Skeletal muscle satellite cell (primary cell): ENCODE results near the gene TMEM267.
"Not testable (repeated sequence)": the region's sequence is repeated elsewhere in the genome, so short reads cannot be mapped to it uniquely, and the experiment has no call there.

ENCODE experiments used
- H3K27me3 ChIP-seq: 2 replicates; pipeline ENCODE4 v1.7.0; 2013; ENCODE audit warnings: low read length; ENCODE audit not compliant: control insufficient read depth, insufficient read depth
- H3K36me3 ChIP-seq: 2 replicates; pipeline ENCODE4 v1.7.0; 2013; ENCODE audit warnings: mild to moderate bottlenecking, control low read depth, low read length; ENCODE audit not compliant: insufficient read depth
- H3K4me1 ChIP-seq: 2 replicates; pipeline ENCODE4 v1.7.0; 2013; ENCODE audit warnings: low read length; ENCODE audit not compliant: control insufficient read depth, insufficient read depth
- H3K4me2 ChIP-seq: 2 replicates; pipeline ENCODE4 v1.7.0; 2013; ENCODE audit warnings: mild to moderate bottlenecking, low read length
- H3K4me3 ChIP-seq: 2 replicates; pipeline ENCODE4 v1.7.0; 2013; ENCODE audit warnings: low read length
- H3K9ac ChIP-seq: 2 replicates; pipeline ENCODE4 v1.7.0; 2013; ENCODE audit warnings: mild to moderate bottlenecking, low read depth, low read length, moderate library complexity
- H3K9me3 ChIP-seq: replicated peaks from 2 replicates; pipeline ENCODE4 v1.7.0; 2013; ENCODE audit warnings: mild to moderate bottlenecking, control low read depth, low read length

TMEM267 gene

GRCh38 chr5:43418561-43418960, 65.1 kb downstream of the TMEM267 start:
- Histone ChIP-seq H3K9me3 (no peaks in the 10 kb centered on the region), H3K4me1 (no peaks in the 10 kb centered on the region), H3K4me3 (no peak overlapping the region)

GRCh38 chr5:43416803-43417394, 66.8 kb downstream of the TMEM267 start:
- Histone ChIP-seq H3K9ac (no peak overlapping the region), H3K9me3 (no peaks in the 10 kb centered on the region), H3K36me3 (no peaks in the 10 kb centered on the region), H3K4me1 (no peaks in the 10 kb centered on the region), H3K4me3 (no peak overlapping the region), H3K4me2 (no peak overlapping the region), H3K27me3 (peaks cover 2% of the 10 kb centered on the region)

More at GRCh38 chr5:43418561-43418960, 65.1 kb downstream of the TMEM267 start:
- Histone ChIP-seq H3K27me3 (peaks cover 2% of the 10 kb centered on the region), H3K9ac (no peak overlapping the region), H3K36me3 (no peaks in the 10 kb centered on the region), H3K4me2 (no peak overlapping the region)

DNA sequence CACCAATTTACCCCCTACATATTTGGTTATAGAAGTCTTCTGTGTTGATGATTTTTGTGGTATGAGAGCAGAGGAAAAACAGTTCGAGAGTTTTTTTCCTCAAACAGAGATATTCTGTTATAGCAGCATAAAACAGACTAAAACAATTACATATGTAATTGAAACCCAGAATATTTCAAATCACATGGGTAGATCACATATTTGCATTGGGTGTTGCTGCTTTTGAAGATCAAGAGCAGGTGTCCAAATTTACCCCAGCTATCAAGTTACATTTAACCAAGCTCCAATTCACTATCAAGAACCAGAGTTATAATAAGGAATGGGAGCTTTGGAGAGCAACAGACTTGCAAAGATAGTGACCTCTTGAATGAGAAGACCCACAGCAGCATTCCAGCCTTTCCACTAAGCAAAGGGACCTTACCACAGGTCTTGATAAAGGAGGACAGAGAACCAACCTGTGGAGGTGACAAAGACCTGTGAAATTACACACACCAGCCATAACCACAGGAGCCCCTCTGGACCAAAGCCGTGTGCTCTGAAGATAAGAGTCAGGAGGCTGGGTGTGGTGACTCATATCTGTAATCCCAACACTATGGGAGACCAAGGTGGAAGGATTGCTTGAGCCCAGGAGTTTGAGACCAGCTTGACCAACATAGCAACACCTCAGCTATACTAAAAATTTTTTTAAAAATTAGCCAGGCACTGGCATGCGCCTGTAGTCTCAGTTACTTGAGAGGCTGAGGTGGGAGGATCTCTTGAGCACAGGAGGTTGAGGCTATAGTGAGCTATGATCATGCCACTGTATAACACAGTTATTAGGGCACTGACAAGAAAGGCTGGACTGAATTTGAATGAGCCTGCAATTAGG, 67.5 kb downstream of the TMEM267 start:
- Histone ChIP-seq H3K9me3 (no peaks in the 10 kb centered on the region), H3K36me3 (no peaks in the 10 kb centered on the region), H3K4me2 (no peak overlapping the region), H3K27me3 (peaks cover 2% of the 10 kb centered on the region), H3K4me1 (no peaks in the 10 kb centered on the region), H3K4me3 (no peak overlapping the region), H3K9ac (no peak overlapping the region)

DNA sequence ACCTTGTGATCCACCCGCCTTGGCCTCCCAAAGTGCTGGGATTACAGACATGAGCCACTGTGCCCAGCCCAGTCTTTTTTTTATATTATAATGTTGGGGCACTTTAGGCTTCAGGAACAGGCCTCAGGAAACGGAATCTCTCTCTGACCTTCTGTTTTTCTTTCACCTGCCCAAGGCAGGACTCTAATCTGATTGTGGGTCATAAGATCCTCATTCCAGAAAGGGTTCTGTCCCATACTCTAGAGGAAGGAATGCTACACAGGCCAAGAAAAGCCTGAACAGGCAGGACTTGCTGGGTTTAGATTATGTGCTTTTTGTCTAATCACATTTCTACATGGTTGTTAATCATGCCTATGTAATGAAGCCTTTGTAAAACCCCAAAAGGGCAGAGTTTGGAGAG, 69.7 kb downstream of the TMEM267 start:
- Histone ChIP-seq H3K36me3 (no peaks in the 10 kb centered on the region), H3K4me3 (no peak overlapping the region), H3K4me2 (no peak overlapping the region), H3K9ac (no peak overlapping the region), H3K9me3 (no peaks in the 10 kb centered on the region), H3K27me3 (peaks cover 1% of the 10 kb centered on the region), H3K4me1 (no peaks in the 10 kb centered on the region)

- H3K4me1 ChIP-seq, result no peaks in the 10 kb centered on the region
- H3K9me3 ChIP-seq, result no peaks in the 10 kb centered on the region
- H3K9ac ChIP-seq, result no peak overlapping the region
- H3K36me3 ChIP-seq, result no peaks in the 10 kb centered on the region
- no peak overlapping the region for H3K4me3 ChIP-seq
- H3K27me3 ChIP-seq, result no peaks in the 10 kb centered on the region
- H3K4me2 ChIP-seq, result no peak overlapping the region
Measured at GRCh38 chr5:43412644-43413043, 71.0 kb downstream of the TMEM267 start.

DNA sequence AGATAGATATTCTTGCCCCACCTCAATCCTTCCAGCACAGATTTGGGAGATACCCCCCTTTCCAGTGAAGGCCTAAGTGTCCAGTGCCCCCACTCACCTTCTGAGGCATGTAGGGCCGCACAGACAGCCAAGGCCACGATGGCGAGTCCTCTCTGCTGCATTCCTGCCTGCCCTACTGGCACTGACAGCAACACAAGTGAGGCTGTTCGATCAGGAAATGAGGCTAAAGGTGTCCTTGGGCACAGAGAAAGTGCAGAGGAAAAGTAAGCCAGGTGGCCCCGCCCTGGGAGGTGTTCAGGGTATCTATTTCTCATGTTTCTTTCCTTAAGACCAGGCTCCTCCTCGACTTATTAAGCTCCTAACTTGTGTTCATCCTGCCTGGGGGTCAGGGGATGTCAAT, 71.5 kb downstream of the TMEM267 start, which contains the start of gene CCL28:
TSS of gene CCL28 (minus strand) at position 236 of the 400 bp plus-strand sequence. CDS start at position 161, 75 bp downstream.
- Histone ChIP-seq H3K36me3 (no peaks in the 10 kb centered on the region), H3K9ac (no peak within 1 kb of the TSS), H3K4me3 (no peak within 1 kb of the TSS), H3K4me1 (no peaks in the 10 kb centered on the region), H3K27me3 (no peaks in the 10 kb centered on the region), H3K9me3 (no peaks in the 10 kb centered on the region), H3K4me2 (no peak within 1 kb of the TSS)

- no peaks in the 10 kb centered on the region for H3K9me3 ChIP-seq
- H3K27me3 ChIP-seq, result no peaks in the 10 kb centered on the region
- H3K4me3 ChIP-seq, result no peak overlapping the region
- no peaks in the 10 kb centered on the region for H3K36me3 ChIP-seq
- H3K4me2 ChIP-seq, result no peak overlapping the region
- no peaks in the 10 kb centered on the region for H3K4me1 ChIP-seq
- no peak overlapping the region for H3K9ac ChIP-seq
Measured at GRCh38 chr5:43411495-43411894, 72.2 kb downstream of the TMEM267 start.

DNA sequence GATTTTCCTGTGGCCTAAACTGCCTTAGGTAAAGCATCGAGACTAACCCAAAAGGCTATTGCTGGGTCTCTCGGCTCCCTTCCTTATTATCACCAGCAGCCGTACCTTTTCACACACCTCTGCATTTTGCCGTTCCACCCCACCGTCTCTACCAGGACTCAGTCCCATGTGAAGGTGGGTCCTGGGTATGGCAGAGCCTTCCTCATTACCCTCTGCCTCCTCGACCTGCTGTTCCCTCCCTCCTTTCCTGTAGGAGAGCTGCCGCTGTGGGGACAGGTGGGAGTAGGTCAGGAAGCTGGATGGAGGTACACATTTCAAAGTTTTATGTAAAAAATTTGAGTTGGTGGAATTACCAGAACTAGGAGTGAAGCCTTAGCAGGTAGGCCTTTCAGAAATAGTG, 73.3 kb downstream of the TMEM267 start:
- H3K4me2 ChIP-seq, result no peak overlapping the region
- no peaks in the 10 kb centered on the region for H3K27me3 ChIP-seq
- H3K9me3 ChIP-seq, result no peaks in the 10 kb centered on the region
- H3K4me3 ChIP-seq, result no peak overlapping the region
- H3K36me3 ChIP-seq, result no peaks in the 10 kb centered on the region
- H3K9ac ChIP-seq, result no peak overlapping the region
- no peaks in the 10 kb centered on the region for H3K4me1 ChIP-seq

DNA sequence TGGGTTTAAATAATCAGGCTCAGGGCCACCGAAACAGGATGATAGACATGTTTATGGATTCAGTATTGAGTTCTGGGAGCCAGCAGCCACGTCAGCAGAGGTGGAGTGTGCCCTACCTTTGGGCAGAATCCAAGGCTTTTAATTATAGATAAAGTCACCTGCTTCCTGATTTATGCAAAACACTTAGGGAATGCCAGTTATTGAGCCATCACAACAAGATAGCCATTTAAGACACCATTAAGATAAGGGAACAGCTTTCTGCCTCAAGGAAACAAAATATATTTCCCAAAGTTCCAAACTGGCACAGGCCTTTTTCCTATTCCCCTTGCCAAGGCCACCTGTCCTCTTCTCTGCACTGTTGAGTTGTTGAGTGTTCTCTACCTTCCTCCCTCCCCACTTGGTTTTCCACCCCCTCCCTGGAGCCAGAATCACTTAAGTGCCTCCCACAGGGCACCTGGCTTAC, 73.8 kb downstream of the TMEM267 start:
- no peaks in the 10 kb centered on the region for H3K36me3 ChIP-seq
- H3K27me3 ChIP-seq, result no peaks in the 10 kb centered on the region
- H3K4me2 ChIP-seq, result no peak overlapping the region
- no peaks in the 10 kb centered on the region for H3K9me3 ChIP-seq
- H3K9ac ChIP-seq, result no peak overlapping the region
- no peak overlapping the region for H3K4me3 ChIP-seq
- no peaks in the 10 kb centered on the region for H3K4me1 ChIP-seq

DNA sequence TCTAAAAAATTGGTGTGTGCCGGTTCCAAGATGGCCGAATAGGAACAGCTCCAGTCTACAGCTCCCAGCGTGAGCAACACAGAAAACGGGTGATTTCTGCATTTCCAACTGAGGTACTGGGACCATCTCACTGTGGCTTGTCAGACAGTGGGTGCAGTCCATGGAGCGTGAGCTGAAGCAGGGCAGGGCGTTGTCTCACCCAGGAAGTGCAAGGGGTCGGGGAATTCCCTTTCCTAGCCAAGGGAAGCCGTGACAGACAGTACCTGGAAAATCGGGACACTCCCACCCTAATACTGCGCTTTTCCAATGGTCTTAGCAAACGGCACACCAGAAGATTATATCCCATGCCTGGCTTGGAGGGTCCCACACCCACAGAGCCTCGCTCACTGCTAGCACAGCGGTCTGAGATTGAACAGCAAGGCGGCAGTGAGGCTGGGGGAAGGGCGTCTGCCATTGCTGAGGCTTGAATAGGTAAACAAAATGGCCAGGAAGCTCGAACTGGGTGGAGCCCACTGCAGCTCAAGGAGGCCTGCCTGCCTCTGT, 81.1 kb downstream of the TMEM267 start:
- not testable (repeated sequence) for H3K9me3 ChIP-seq, H3K4me2 ChIP-seq, H3K4me1 ChIP-seq, H3K4me3 ChIP-seq, H3K36me3 ChIP-seq, H3K9ac ChIP-seq
- H3K27me3 ChIP-seq, result peaks cover 20% of the 10 kb centered on the region

DNA sequence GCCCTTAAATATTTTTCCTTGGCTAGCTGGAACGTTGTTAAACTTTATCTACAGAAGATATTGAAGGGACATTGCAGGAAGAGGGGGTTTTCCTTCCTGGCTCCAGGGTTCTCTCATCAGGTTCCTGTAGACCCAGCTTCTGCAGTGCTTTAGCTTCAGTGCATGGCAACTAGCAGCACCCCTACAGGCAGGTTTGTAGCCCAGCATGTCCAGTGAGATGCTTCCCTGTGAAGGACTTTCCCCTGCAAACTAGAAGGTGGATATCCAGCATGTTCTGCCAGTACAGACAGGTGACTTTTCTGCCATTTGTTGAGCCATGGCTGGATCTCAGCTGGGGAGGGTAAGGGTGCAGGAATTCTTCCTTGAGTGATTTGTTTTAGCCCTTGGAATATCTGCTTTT, 81.8 kb downstream of the TMEM267 start:
- Histone ChIP-seq H3K9ac (no peak overlapping the region), H3K4me2 (no peak overlapping the region), H3K36me3 (no peaks in the 10 kb centered on the region), H3K9me3 (no peaks in the 10 kb centered on the region), H3K27me3 (peaks cover 28% of the 10 kb centered on the region), H3K4me3 (no peak overlapping the region), H3K4me1 (peaks cover 3% of the 10 kb centered on the region)
